B cell (primary cell): Measurements from ENCODE around the gene OTUB2. TPM values are rescaled to one million over a fixed set of nuclear protein-coding genes. Genes with fewer than 3 reads are reported as not detected.

Experiments used
- ATAC-seq: fragments of 200-7000 bp; cut with Tn5 transposase; one replicate; pipeline ENCODE4 v1.10.0; 2021; ENCODE audit warnings: low read depth, mild to moderate bottlenecking, moderate number of reproducible peaks, moderate library complexity
- CTCF ChIA-PET: fragments of 350-600 bp; sonication (Branson Sonifier 250); formaldehyde crosslinking; loops from one replicate; lab custom pipeline; 2021; ENCODE audit warnings: antibody characterized with exemption, inconsistent platforms; lab: Charles Lee
- POLR2A ChIA-PET: fragments of 350-600 bp; sonication (Branson Sonifier 250); formaldehyde crosslinking; loops from one replicate; lab custom pipeline; 2021; ENCODE audit warnings: antibody characterized with exemption; lab: Charles Lee
- DNase-seq: peaks from one replicate; pipeline ENCODE4 v3.0.0; 2013
- H2AFZ ChIP-seq: 2 replicates; pipeline ENCODE4 v1.6.1; 2012; ENCODE audit warnings: mild to moderate bottlenecking, low read depth, low read length; ENCODE audit not compliant: insufficient read depth, poor library complexity, severe bottlenecking
- H3K27ac ChIP-seq, 2 donors: 1 replicate in 1 of 2; 2 replicates in 1 of 2; pipeline ENCODE4 v1.5.1; 2012 to 2013; ENCODE audit warnings: low read length in 2 of 2, mild to moderate bottlenecking in 2 of 2, moderate library complexity in 1 of 2
- H3K27me3 ChIP-seq, 4 experiments: fragments of 200-600 bp in 1 of 4; sonication (generic) in 1 of 4; replicated peaks in 1 of 4; 1 replicate in 2 of 4; 2 replicates in 2 of 4; pipeline versions ENCODE4 v1.6.1 to v1.7.0; 2013 to 2016; ENCODE audit warnings: low read length in 3 of 4, mild to moderate bottlenecking in 2 of 4, mixed read lengths in 1 of 4, moderate library complexity in 1 of 4; ENCODE audit not compliant: insufficient read depth in 4 of 4, control insufficient read depth in 3 of 4; ENCODE audit errors: control extremely low read depth in 1 of 4
- H3K36me3 ChIP-seq, 2 experiments: replicated peaks in 1 of 2; 1 replicate in 1 of 2; 2 replicates in 1 of 2; pipeline versions ENCODE4 v1.6.1 to v1.7.1; 2013; ENCODE audit warnings: low read length in 1 of 2; ENCODE audit not compliant: insufficient read depth in 2 of 2, control insufficient read depth in 1 of 2; ENCODE audit errors: control extremely low read depth in 1 of 2, extremely low read depth in 1 of 2
- H3K4me1 ChIP-seq, 2 donors: fragments of 200-600 bp in 1 of 2; sonication (generic) in 1 of 2; 1 replicate in 1 of 2; 2 replicates in 1 of 2; pipeline versions ENCODE4 v1.5.1 to v1.6.1; 2013 to 2017; ENCODE audit warnings: low read length in 2 of 2; ENCODE audit not compliant: control insufficient read depth in 2 of 2, insufficient read depth in 2 of 2
- H3K4me2 ChIP-seq: replicated peaks from 2 replicates; pipeline ENCODE3; 2012; ENCODE audit warnings: mild to moderate bottlenecking, low read depth, low read length; ENCODE audit not compliant: poor library complexity, severe bottlenecking
- H3K4me3 ChIP-seq, 5 experiments: fragments of 200-600 bp in 1 of 5; sonication (generic) in 1 of 5; 1 replicate in 3 of 5; 2 replicates in 2 of 5; pipeline versions ENCODE4 v1.5.1 to v1.7.0; 2011 to 2016; ENCODE audit warnings: low read length in 4 of 5, mild to moderate bottlenecking in 4 of 5, low read depth in 2 of 5, control low read depth in 1 of 5, moderate library complexity in 1 of 5; ENCODE audit not compliant: insufficient read depth in 1 of 5; ENCODE audit errors: control extremely low read depth in 1 of 5, extremely low read depth in 1 of 5
- H3K79me2 ChIP-seq: fragments of 200-600 bp; sonication (generic); one replicate; pipeline ENCODE4 v1.6.0; 2016; ENCODE audit warnings: low read length; ENCODE audit not compliant: control insufficient read depth, insufficient read depth
- H3K9ac ChIP-seq: fragments of 200-600 bp; sonication (generic); 2 replicates; pipeline ENCODE4 v1.6.1; 2017; ENCODE audit warnings: mild to moderate bottlenecking, low read length, moderate library complexity
- H3K9me3 ChIP-seq, 3 donors: one replicate each; pipeline versions ENCODE4 v1.6.1 to v1.7.1; 2013; ENCODE audit warnings: low read length in 2 of 3; ENCODE audit not compliant: control insufficient read depth in 2 of 3, insufficient read depth in 1 of 3; ENCODE audit errors: control extremely low read depth in 1 of 3
- H4K20me1 ChIP-seq: 2 replicates; pipeline ENCODE4 v1.6.0; 2012; ENCODE audit warnings: mild to moderate bottlenecking, low read length; ENCODE audit not compliant: insufficient read depth, control insufficient read depth, poor library complexity, severe bottlenecking
- H3K27ac Mint-ChIP-seq: one replicate; pipeline ENCODE4 v1.8.0; 2021; ENCODE audit warnings: mixed read lengths
- H3K27me3 Mint-ChIP-seq: one replicate; pipeline ENCODE4 v1.8.0; 2021; ENCODE audit warnings: mixed read lengths
- H3K4me1 Mint-ChIP-seq: one replicate; pipeline ENCODE4 v1.8.0; 2021; ENCODE audit warnings: mixed read lengths
- H3K4me3 Mint-ChIP-seq: one replicate; pipeline ENCODE4 v1.8.0; 2021; ENCODE audit warnings: mixed read lengths
- H3K9me3 Mint-ChIP-seq: one replicate; pipeline ENCODE4 v1.8.0; 2022; ENCODE audit warnings: mixed read lengths; ENCODE audit not compliant: insufficient read depth
- CTCF ChIP-seq: fragments of 200-600 bp; IDR thresholded peaks from one replicate; pipeline ENCODE4 v1.8.0; 2022; ENCODE audit warnings: antibody characterized with exemption, mild to moderate bottlenecking
- EZH2 ChIP-seq: IDR thresholded peaks from 2 replicates; pipeline ENCODE4 v1.6.1; 2012; ENCODE audit warnings: borderline replicate concordance, low read depth, mild to moderate bottlenecking, moderate library complexity, low read length; ENCODE audit not compliant: insufficient read depth, poor library complexity, severe bottlenecking
- WGBS: methylation state at CpG from one replicate; pipeline ENCODE4 v1.1.5; 2013; ENCODE audit warnings: missing lambda C conversion rate; ENCODE audit not compliant: insufficient coverage; 5-methylcytosine and 5-hydroxymethylcytosine counted together
- intact Hi-C: fragments of 100-400 bp; cut with micrococcal nuclease; formaldehyde crosslinking; loops from one replicate; pipeline ENCODE4 v1.10.0; 2022
- polyA plus RNA-seq: library from polyadenylated mRNA; depleted of rRNA; stranded (reverse); fragments of >200 nt; gene quantifications from 2 replicates; pipeline ENCODE4 v1.2.3, GENCODE V29; 2012
- total RNA-seq, 2 donors: library from RNA; stranded (reverse); fragments of 120-200 nt in 1 of 2; gene quantifications; 1 replicate in 1 of 2; 2 replicates in 1 of 2; pipeline versions ENCODE4 v1.2.3 to v1.2.4, GENCODE V29; 2013 to 2022

OTUB2 gene
- total and polyA plus RNA-seq, 2 donors (not counting 1 experiment from before 2014, with no cell fraction given) = 0.04 to 0.17 TPM

- Histone ChIP-seq H4K20me1 (no peaks in the 10 kb centered on the region), H3K9me3 (peaks cover 0 to 7% (median 0%) of the 10 kb centered on the region in 3 donors), H3K79me2 (no peaks in the 10 kb centered on the region), H2AFZ (no peak overlapping the region), H3K27me3 (peaks cover 0 to 28% (median 9%) of the 10 kb centered on the region in 4 experiments), H3K4me2 (no peak overlapping the region), H3K36me3 (no peaks in the 10 kb centered on the region), H3K4me1 (peaks cover 4 to 6% of the 10 kb centered on the region in 2 donors), H3K27ac (no peak overlapping the region), H3K9ac (no peak overlapping the region), H3K4me3 (no peak overlapping the region)
- DNase-seq (no peak), ATAC-seq (no peak)
- ChIA-PET POLR2A (interaction anchor here (0.9 kb wide), 1 partner anchor 59 kb away, joined by 3 read pairs; no protein-coding TSS in a partner anchor), CTCF (interaction anchor here (1.1 to 12.8 kb wide), 11 partner anchors 10 to 181 kb away, joined by 3 to 367 read pairs (median 4); no protein-coding TSS in a partner anchor)
- Mint-ChIP-seq H3K4me3 (no peak overlapping the region), H3K27me3 (peaks cover 38% of the 10 kb centered on the region), H3K27ac (no peak overlapping the region), H3K4me1 (peaks cover 4% of the 10 kb centered on the region), H3K9me3 (no peaks in the 10 kb centered on the region)
- intact Hi-C loops = no loop called here
- 96% methylated on average over 6 of the region's 7 CpGs for WGBS
- TF ChIP-seq CTCF = no peak
- no peak for TF ChIP-seq EZH2
These were observed 27.2 kb upstream of the OTUB2 start for GRCh38 chr14:93998871-93999403.

GRCh38 chr14:93999573-93999972 lies 26.6 kb upstream of the OTUB2 start:
- H3K4me3 Mint-ChIP-seq = no peak overlapping the region
- no peaks in the 10 kb centered on the region for H3K36me3 ChIP-seq
- H3K9me3 ChIP-seq = peaks cover 0 to 7% (median 0%) of the 10 kb centered on the region in 3 donors
- intact Hi-C loops = no loop called here
- no peak overlapping the region for H3K27ac Mint-ChIP-seq
- no peak overlapping the region for H2AFZ ChIP-seq
- H3K4me1 ChIP-seq = peaks cover 4 to 6% of the 10 kb centered on the region in 2 donors
- H3K27ac ChIP-seq = no peak overlapping the region
- H3K9me3 Mint-ChIP-seq = no peaks in the 10 kb centered on the region
- H3K27me3 ChIP-seq = peaks cover 0 to 28% (median 9%) of the 10 kb centered on the region in 4 experiments
- no peaks in the 10 kb centered on the region for H4K20me1 ChIP-seq
- ATAC-seq = no peak
- ChIA-PET CTCF (interaction anchor here (0.7 to 12.8 kb wide), 14 partner anchors 8 to 181 kb away, joined by 3 to 367 read pairs (median 4); no protein-coding TSS in a partner anchor), POLR2A (interaction anchor here (0.9 kb wide), 1 partner anchor 60 kb away, joined by 3 read pairs; no protein-coding TSS in a partner anchor)
- H3K79me2 ChIP-seq = no peaks in the 10 kb centered on the region
- no peak overlapping the region for H3K4me2 ChIP-seq
- H3K9ac ChIP-seq = no peak overlapping the region
- WGBS = 84% methylated on average over 8 of the region's 8 CpGs
- TF ChIP-seq EZH2 = no peak
- no peak for TF ChIP-seq CTCF
- DNase-seq = no peak
- no peak overlapping the region for H3K4me3 ChIP-seq
- H3K4me1 Mint-ChIP-seq = peaks cover 4% of the 10 kb centered on the region
- peaks cover 40% of the 10 kb centered on the region for H3K27me3 Mint-ChIP-seq
